LNCaP clone FGC (cell line): ENCODE results near the gene SSBP2.

ENCODE experiments used
- DNase-seq: peaks from one replicate; pipeline ENCODE4 v3.0.0-alpha.2; 2011; ENCODE audit warnings: low read depth
- H3K4me3 ChIP-seq: 2 replicates; pipeline ENCODE4 v1.5.1; 2011; ENCODE audit warnings: mild to moderate bottlenecking, low read depth, low read length, control low read depth
- TF ChIP-seq, protein P1 (sequence below): IDR thresholded peaks from 2 replicates; pipeline ENCODE4 v1.5.1; 2012; ENCODE audit warnings: mild to moderate bottlenecking; ENCODE audit not compliant: control insufficient read depth, insufficient read depth; ENCODE audit errors: extremely low read depth

The SSBP2 gene

DNA sequence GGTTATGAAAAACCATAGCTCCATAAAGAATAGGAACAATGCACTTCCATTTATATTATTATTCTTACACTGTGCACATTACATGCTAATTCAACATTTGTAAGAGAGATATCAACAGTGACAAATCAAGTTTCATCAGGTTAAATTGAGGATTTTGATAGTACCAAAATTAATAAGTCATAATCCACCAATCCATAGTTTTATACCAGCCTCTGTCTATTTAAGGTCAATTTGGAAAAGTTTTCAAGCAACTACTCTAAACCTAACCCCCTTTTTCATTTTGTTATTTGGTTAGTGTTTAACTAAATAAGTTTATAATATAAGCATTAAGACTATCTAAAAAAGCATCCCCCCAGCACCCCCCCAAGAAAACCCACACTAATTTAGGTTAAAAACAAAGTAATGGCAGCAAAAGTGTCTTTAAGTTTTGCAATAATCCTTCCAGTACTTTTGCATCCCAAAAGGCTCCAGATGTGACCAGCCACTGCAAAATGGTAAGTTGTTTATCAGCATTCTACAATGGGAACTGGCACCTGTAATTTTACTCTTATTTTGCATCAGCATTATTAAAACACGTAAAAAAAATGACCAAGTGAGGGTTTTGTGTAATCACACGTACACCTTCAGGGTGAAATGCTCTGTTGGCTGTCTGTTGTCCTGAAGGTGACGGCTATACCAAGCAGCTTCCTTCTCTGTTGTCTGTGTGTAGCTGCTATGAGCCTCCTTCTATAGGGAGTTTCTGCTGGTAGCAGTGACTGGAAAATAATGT lies 36.8 kb upstream of the SSBP2 start:
- no peak overlapping the region for H3K4me3 ChIP-seq
- no peak for DNase-seq
- TF ChIP-seq, protein P1, sequence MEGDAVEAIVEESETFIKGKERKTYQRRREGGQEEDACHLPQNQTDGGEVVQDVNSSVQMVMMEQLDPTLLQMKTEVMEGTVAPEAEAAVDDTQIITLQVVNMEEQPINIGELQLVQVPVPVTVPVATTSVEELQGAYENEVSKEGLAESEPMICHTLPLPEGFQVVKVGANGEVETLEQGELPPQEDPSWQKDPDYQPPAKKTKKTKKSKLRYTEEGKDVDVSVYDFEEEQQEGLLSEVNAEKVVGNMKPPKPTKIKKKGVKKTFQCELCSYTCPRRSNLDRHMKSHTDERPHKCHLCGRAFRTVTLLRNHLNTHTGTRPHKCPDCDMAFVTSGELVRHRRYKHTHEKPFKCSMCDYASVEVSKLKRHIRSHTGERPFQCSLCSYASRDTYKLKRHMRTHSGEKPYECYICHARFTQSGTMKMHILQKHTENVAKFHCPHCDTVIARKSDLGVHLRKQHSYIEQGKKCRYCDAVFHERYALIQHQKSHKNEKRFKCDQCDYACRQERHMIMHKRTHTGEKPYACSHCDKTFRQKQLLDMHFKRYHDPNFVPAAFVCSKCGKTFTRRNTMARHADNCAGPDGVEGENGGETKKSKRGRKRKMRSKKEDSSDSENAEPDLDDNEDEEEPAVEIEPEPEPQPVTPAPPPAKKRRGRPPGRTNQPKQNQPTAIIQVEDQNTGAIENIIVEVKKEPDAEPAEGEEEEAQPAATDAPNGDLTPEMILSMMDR: no peak

DNA sequence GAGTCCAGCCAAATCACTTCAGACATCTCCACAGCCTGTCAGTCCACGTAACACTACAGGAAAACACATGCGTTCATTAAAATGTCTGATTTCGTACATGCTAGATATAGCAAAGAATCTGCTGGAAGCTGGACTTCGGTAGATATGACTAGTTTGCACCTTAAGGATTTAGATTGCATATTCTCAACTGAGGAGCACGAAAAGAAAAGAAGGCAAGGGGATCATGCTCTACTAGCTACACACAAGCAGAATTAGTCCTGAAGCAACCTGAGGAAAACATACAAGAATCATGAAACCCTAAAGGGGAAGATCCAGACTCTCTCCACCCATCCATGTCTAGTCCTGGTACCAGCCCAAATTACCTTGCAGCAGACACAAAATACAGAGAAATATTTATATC lies 36.1 kb upstream of the SSBP2 start:
- H3K4me3 ChIP-seq: no peak overlapping the region
- DNase-seq: no peak
- TF ChIP-seq, protein P1: no peak

DNA sequence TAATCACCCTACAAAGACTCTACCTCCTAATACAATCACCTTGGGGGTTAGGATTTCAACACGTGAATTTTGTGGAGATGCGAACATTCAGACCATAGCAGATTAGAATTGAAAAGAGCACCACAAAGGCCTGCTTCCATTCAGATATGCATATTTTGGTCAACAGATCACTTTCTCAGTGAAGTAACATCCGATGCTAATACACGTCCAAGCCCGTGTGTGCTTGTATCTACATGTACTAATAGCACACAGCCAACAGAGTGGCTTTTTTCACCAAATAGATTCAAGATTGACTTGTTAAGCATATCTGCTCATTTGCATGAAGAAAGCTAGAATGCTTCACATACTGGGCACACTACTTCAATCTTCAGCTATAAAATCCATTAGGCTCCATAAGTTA lies 35.6 kb upstream of the SSBP2 start:
- TF ChIP-seq, protein P1: no peak
- H3K4me3 ChIP-seq: no peak overlapping the region
- no peak for DNase-seq

DNA sequence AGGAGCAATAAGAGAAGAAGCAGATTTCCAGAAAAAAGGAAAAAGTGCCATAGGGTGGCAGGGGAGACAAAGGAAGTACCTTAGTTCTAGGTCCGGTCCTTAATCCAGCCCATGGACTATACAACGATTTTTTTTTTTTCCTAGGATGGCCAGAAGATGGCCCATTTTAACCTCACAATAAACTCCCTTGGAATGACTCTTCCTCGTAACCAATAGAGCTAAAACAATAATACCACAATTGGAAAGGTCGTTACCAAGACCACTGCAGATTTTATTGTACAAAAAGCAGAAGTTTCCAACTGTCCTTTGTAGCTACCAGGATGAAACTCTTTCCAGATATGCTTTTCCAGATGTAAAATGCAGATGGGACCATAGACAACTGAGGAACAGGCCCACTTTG lies 34.4 kb upstream of the SSBP2 start:
- DNase-seq: no peak
- H3K4me3 ChIP-seq: no peak overlapping the region
- TF ChIP-seq, protein P1: 0 out of 2 replicates have a peak, but pooled peaks have one; percentile 11

GRCh38 chr5:81783401-81783800 lies 32.5 kb upstream of the SSBP2 start:
- TF ChIP-seq, protein P1: no peak
- no peak for DNase-seq
- H3K4me3 ChIP-seq: no peak overlapping the region

- no peak overlapping the region for H3K4me3 ChIP-seq
- no peak for DNase-seq
- TF ChIP-seq, protein P1: no peak
Measured at GRCh38 chr5:81782811-81783210, 31.9 kb upstream of the SSBP2 start.

- H3K4me3 ChIP-seq: no peak overlapping the region
- TF ChIP-seq, protein P1: no peak
- DNase-seq: no peak
Measured at GRCh38 chr5:81779916-81780266, 29.0 kb upstream of the SSBP2 start.
